ENCODE data around the gene MROH2A.

DNA sequence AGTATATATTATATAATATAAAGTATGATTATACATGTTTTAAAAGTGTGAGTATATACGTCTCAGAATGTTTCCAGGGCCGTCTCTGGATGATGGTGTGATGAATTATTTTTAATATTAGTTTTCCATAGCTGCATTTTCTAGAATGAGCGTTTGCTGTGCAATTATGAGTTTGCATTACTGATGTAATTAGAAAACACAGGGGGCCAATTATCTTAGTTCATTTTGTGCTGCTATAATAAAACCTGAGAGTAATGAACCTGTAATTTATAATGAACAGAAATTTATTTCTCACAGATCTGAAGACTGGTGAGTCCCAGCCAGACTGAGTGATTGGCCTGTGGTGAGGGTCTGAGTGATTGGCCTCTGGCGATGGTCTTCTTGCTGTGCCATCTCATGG is 80.2 kb downstream of the MROH2A start:
- TF ChIP-seq POLR2AphosphoS5 (IDR thresholded peaks at IDR 0.05) (no peak), EP300 (IDR thresholded peaks at IDR 0.05) (no peak)
